Dedifferentiated amniotic fluid mesenchymal stem cell (primary cell): ENCODE measurements around the gene TRAPPC11.

Experiments used
- DNase-seq: peaks from one replicate; pipeline ENCODE4 v3.0.0-alpha.2; 2016; ENCODE audit errors: extremely low spot score

Gene TRAPPC11

GRCh38 chr4:183637461-183637860 is 21.6 kb upstream of the TRAPPC11 start:
- DNase-seq: no peak

GRCh38 chr4:183638436-183638835 is 20.7 kb upstream of the TRAPPC11 start:
- peak; percentile 82 for DNase-seq

- peak; percentile 64 for DNase-seq
Observed at GRCh38 chr4:183639291-183639690, 19.8 kb upstream of the TRAPPC11 start.

GRCh38 chr4:183645326-183645725 is 13.8 kb upstream of the TRAPPC11 start:
- DNase-seq: no peak

GRCh38 chr4:183657564-183657963 is 1.5 kb upstream of the TRAPPC11 start:
- DNase-seq: no peak

- DNase-seq: no peak
Observed at GRCh38 chr4:183658362-183659028, 598 bp upstream of the TRAPPC11 start.

GRCh38 chr4:183659872-183660242 is 764 bp downstream of the TRAPPC11 start:
- DNase-seq: no peak

- DNase-seq: no peak
Observed at GRCh38 chr4:183666088-183666487, 7.0 kb downstream of the TRAPPC11 start.

- no peak for DNase-seq
Observed at GRCh38 chr4:183670251-183670650, 11.2 kb downstream of the TRAPPC11 start.

- DNase-seq: no peak
Observed at GRCh38 chr4:183670960-183671555, 12.0 kb downstream of the TRAPPC11 start.

- no peak for DNase-seq
Observed at GRCh38 chr4:183674153-183674552, 15.1 kb downstream of the TRAPPC11 start.

GRCh38 chr4:183675625-183676024 is 16.5 kb downstream of the TRAPPC11 start:
- peak; percentile 91 for DNase-seq

- no peak for DNase-seq
Observed at GRCh38 chr4:183681119-183681518, 22.0 kb downstream of the TRAPPC11 start.

GRCh38 chr4:183686461-183686860 is 27.4 kb downstream of the TRAPPC11 start:
- no peak for DNase-seq

GRCh38 chr4:183688216-183688615 is 29.1 kb downstream of the TRAPPC11 start:
- no peak for DNase-seq

GRCh38 chr4:183691006-183691405 is 31.9 kb downstream of the TRAPPC11 start:
- DNase-seq: no peak

- DNase-seq: no peak
Observed at GRCh38 chr4:183691897-183692296, 32.8 kb downstream of the TRAPPC11 start.

GRCh38 chr4:183698909-183699308 is 39.8 kb downstream of the TRAPPC11 start:
- no peak for DNase-seq

- DNase-seq: no peak
Observed at GRCh38 chr4:183700407-183700806, 41.3 kb downstream of the TRAPPC11 start.

GRCh38 chr4:183702492-183702891 is 43.4 kb downstream of the TRAPPC11 start:
- DNase-seq: no peak

- no peak for DNase-seq
Observed at GRCh38 chr4:183714626-183715025, 55.5 kb downstream of the TRAPPC11 start.

GRCh38 chr4:183716302-183716701 is 57.2 kb downstream of the TRAPPC11 start:
- no peak for DNase-seq

GRCh38 chr4:183718876-183719275 is 59.8 kb downstream of the TRAPPC11 start:
- DNase-seq: no peak
